AG08395 (cell line): ENCODE data around the gene C16orf95.
"Not testable (repeated sequence)": the region's sequence is repeated elsewhere in the genome, so short reads cannot be mapped to it uniquely, and the experiment has no call there.

ENCODE experiments used
- DNase-seq: peaks from one replicate; pipeline ENCODE4 v3.0.0; 2012; ENCODE audit warnings: mixed read lengths, low spot score

The C16orf95 gene

DNA sequence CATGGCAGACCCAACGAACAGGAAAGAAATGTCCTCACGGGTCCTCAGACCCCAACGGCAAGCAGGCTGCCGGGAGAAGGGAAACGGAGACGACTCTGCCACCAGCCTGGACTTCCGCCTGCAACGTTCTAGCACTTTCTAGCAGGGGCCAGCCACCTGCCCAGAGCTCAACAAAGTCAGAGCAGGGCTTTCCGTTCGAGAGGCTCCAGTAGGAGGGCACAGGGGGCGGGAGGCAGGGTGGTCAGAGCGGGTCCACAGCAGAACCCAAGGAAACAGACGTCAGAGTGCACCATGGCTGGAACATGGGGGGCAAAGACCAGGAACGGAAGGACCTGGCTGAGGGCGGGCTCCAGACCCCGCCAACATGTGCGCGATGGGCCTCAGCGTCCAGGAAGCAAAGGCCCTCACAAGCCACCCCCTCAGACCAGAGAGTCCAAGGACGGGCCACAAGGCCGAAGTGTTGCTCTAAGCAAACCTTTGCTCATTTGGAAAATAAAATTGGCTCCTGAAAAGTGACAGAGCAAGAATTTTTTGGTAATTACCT lies 29.4 kb upstream of the C16orf95 start:
- DNase-seq: no peak

DNA sequence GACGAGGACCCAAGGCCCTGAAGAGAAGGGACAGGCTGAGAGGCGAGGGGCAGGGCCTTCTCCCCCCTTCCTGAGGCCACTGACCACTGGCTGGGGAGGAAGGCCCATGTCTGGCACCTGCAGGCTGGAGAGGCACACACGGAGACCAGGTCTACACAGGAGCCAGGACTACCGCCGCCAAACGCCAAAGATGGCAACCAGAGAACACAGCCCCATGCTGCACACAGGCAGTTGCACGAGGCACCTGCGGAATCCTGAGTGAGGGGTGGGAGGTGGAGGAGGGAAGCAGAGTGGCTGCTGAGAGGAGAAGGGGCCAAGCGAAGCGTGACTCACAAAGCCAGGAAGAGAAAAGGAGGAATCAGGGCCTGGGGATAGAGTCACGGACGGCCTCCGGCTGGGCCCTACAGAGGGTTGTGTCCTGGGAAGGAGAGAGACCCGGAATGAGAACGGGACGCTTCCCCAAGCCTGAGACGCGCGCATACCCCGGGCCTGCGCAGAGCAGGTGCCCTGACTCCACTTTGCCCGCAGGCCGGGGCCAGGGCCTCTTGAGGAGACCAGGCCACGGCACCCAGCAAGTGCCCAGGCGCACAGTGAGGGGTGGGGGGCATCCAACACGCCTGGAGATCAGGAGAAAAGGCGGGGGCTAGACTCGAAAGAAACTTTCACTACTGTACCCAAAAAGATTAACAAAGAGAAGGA lies 28.7 kb upstream of the C16orf95 start:
- no peak for DNase-seq

DNA sequence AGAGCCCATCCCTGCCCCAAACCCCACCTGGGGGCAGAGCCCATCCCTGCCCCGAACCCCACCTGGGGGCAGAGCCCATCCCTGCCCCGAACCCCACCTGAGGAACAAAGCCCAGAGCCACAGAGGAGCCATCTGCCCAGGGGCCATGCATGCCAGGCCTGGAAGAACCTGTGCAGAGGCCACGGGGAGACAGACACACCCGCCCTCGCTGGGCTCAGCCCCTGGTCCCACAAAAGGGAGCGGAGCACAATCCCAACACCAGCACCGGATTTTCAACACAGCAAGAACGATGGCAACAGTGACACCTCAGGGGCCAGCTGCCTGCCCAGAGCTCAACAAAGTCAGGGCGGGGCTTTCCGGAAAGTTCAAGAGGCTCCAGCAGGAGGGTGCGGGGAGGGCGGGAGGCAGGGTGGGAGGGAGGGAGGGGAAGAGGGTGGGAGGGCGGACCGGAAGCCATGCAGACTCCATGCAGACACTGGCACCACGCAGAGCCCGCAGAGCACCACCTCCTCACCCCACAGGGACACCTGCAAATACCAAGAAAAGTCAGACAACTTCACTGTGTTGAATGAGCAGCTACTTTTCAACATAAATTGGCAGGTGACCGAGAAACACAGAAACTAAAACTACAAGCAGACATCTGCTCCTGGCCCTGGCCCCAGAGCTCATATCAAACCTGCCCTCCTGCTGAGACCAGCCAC lies 27.9 kb upstream of the C16orf95 start:
- no peak for DNase-seq

DNA sequence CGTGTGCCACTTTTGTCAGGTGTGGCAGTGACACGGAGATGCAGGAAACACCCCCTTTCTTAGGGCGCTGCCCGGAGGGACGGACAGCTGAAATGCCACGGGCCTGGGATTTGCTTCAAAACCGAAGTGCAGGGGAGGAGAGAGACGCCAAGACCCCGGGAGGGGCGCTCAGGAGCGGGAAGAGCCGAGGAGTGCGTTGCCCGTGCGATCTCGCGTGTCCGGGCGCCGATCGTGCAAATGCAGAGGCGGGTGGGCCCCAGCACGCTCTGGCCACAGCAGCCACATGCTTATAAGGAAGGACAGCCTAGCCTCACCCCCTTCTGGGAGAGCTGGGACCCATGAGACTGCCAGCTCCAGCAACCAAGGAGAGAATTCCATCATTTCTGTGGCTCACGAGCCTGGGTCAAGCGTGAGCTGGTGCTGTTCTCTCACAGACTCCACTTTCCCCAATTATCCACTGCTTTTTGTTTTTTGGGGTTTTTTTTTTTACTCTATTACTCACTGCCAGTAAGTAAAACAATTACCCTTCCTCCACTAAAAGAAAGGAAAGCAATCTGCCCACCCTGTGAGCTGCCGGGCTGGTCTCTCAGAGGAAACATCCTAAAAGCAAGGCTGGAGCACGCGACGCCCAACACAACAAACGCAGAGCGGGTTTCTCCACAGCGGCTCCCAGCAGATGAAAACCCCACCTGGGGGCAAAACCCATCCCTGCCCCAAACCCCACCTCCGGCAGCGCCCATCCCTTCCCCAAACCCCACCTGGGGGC lies 27.2 kb upstream of the C16orf95 start:
- no peak for DNase-seq

DNA sequence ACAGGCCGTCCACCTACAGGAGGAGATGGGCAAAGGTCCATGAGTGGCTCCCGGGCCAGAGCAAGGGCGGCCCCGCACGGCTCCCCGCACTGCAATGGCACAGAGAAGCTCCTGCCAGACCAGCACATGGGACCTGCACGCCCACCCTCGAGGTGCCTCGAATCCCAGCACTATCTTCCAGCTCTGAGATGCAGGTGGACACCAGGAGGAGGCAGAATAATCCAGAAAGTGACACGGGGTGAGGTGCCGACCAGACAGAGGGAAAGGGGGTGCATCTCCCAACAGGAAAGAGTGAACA lies 26.5 kb upstream of the C16orf95 start:
- DNase-seq: no peak

DNA sequence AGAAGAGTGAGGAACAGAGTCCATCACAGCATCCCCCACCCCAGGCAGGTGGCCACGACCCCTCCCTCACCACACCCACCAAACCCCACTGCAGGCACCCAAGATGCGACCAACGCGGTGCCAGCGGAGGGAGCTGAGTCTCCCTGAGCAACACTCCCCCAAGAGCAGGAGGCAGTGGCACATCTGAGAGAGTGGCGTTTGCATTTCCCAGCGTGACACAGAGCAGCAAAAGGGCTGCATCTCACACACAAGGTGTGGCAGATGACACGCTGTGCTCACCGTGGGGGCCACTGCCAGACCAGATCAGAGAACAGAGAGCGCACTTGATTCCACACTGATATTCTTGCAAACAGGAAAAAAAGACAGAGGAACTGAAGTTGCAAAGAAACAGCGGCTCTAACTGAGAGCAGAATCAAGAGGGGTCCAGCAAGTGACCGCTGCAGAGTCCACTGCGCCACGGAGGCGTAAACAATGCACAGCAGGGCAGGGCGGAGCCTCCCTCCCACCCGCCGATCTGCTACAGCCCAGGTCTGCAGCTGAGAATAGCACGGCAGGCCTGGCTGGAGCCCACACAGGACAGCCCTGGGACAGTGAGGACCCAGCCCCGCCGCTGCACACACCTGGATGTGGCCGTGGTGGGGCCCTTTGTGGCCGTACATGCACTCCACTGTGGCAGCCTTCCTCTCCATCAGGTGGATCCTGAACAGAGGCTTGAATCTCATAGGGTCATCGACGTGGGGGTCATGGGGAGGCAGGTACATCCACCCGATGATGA lies 26.0 kb upstream of the C16orf95 start:
- DNase-seq: no peak

DNA sequence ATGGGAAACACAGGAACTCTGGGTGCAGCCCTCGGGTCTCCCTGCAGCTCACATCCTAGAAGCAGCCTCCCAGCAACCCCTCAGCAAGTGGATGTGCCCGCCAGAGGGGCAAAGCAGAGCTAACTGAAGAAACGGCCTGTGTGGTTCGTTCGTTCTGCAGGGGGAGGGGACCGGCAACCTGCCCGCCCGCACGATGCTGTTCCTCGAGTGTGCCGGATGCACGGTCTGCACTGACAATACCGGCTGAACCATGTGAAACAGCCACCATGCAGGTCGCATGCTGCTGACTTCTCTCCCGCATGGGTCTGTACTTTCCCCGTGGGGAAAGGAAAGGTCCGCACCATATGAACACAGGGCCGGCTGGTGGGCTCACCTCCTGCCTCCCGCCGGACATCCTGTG lies 25.3 kb upstream of the C16orf95 start:
- no peak for DNase-seq

DNA sequence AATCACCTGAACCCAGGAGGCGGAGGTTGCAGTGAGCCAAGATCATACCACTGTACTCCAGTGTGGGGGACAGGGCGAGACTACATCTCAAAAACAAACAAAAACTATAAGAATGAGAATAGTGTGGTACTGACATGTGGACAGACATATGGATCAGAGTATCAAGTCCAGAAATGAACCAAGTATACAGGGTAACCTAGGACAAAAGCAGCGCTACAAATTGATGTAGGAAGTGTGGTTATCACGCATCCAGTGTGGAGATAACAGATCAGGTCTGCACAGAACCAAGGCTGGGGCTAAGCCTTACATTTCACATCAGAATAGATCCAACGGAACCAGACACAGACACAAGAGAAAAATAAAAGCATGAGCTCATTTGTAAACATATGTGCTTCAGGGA lies 23.0 kb upstream of the C16orf95 start:
- DNase-seq: no peak

DNA sequence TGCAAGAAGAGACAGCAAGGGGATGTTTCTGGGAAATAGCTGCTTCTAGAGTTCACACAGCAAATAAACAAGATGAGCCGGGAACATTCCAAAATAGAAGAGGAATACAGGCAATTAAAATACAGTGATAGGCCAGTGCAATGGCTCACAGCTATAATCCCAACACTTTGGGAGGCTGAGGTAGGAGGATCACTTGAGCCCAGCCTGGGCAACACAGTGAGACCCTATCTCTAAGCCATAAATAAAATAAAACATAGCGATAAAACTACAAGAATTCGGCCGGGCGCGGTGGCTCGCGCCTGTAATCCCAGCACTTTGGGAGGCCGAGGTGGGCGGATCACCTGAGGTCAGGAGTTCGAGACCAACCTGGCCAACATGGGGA lies 22.5 kb upstream of the C16orf95 start:
- DNase-seq: not testable (repeated sequence)

DNA sequence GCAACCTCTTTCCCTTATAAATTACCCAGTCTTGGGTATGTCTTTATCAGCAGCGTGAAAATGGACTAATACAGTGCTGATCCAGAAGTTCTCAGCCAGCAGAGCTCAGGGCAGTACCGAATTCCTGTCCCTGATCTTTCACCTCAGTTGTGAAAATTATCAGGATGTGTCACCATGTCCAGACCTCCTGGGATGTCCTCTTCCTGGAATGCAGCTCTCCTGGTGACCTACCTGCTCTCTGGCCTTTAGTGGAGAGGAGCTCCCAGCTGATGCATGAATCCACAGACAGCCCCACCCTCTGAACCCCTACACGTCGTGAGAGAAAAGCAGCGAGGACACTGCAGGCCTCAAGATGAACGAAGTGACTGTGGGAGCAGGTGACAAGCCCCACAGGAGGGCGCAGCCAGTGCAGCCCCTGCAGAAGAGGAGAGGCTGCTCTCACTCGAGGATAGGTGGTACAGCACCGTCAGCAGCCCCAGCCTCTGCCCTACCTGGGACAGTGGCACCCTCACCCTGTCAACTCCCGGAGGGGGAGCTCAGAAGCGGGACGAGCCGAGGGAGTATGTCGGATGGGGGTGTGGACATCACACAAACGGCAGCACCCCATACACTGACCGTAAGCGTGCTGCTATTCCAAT lies 22.0 kb upstream of the C16orf95 start:
- DNase-seq: no peak

DNA sequence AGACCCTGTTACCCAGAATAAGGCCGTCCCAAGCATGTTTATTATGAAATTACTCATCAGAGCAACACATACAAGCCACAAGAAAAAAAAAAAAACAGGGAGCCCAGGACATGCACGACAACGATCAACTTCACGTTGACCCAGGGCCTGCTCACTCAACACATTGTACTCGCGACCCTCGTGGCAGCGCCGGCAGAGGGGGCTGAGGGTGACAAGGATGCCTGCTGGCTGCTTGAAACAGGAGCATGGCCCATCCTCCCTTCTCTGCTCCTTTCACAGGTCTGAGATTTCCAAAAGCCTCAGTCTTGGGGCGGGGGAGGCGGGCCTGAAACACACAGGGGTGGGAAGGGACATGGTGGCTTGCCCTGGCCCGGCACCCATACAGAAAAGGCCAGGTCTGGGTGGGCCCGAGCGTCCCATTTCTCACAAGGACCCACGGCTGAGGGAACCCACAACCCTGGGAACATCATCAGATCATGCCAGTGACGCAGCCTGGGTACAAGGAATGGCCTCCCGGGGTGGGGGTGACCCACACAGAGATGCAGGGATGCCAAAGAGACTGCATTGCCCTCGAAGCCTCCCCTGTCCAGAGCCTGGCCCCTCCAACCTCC lies 21.1 kb upstream of the C16orf95 start:
- DNase-seq: no peak

DNA sequence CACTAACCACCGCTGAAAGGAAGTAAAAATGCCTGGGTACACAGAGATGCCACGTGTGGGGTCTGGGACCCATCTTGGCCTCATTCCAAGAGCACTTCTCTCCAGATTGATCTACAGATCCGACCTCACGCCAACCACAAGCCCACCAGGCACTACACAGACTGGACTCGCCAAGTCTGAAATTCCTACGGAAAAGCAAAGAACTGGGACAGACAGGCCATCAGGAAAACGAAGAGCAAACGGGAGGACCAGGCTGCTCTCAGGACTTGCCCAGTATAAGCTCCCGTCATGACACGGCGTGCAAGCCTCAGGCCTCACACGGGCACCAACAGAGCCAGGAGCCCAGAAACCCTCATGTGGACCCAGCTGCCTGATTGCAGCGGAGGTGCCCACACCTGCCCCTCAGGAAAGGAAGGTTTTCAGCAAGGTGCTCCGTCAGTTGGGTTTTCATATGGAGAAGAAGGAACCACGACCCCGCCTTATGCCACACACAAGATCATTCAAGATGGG lies 20.1 kb upstream of the C16orf95 start:
- DNase-seq: no peak

DNA sequence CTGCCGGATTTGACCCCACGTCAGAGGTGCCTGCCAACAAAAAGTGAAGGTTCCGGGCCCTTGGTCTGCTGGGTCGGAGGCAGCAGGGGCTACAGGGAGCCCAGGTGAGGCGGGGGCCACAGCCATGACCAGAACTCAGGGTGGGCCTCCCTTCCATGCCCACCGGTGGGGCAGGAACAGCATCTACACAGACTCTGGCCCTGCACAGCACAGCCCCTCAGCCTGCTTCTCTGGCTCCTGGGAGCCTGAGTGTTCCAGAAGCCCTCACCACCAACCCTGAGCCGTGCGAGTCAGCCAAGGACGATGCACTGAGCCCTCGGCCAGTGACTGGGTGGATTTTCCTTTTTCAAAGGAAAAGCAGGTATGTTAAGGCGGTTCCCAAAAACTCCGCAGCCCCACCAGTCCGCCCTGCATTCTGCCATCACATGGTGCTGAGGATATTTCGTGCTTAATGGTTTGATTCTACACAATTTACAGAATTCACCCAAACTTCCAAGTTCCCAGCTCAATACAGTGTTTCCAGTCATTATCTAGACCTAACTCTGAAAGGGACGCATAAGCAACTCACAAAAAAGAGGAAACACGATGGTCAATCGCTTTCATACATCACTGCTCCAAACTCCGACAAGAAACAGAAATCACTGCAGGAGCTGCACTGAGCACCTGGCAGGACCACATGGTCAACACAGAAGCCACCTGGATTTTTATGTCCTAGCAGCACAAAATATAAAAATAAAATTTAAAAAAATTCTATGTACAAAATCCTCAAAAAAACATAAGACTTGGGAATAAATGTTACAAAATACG lies 19.4 kb upstream of the C16orf95 start:
- no peak for DNase-seq

DNA sequence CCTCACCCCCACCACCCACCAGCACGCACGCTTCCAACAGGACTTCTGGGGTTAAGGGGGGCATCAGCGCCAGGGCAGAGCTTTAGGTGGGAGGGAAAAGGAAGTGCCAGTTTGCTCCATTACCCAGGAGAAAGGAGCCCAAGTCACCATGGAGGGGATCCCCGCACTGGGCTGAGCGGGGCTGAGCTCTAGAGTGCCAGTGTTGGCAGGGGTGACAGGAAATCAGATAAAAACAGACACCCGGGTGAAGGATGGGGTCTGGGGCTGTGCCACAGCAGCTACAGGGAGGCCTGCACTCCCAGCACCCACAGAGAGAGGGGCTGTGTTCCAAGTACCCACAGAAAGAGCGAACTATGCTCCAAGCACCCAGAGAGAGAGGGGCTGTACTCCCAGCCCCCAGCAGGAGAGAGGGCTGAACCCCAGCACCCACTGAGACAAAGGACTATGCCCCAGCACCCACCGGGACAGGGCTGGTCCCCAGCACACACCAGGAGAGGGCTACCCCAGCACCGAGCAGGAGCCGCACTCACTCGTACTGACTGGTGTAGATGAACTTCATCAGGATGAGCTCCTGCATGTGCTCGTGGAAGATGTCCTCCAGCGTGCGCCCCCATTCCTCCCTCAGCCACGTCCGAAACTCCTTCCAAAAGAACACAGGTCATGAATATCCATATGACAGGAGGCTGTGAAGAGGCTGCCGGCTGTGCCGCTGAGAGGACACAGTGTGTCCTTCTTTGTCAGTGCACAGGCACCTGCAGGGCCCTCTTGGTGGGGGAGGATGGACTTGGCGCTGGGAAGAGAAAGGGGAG lies 18.6 kb upstream of the C16orf95 start:
- DNase-seq: no peak

DNA sequence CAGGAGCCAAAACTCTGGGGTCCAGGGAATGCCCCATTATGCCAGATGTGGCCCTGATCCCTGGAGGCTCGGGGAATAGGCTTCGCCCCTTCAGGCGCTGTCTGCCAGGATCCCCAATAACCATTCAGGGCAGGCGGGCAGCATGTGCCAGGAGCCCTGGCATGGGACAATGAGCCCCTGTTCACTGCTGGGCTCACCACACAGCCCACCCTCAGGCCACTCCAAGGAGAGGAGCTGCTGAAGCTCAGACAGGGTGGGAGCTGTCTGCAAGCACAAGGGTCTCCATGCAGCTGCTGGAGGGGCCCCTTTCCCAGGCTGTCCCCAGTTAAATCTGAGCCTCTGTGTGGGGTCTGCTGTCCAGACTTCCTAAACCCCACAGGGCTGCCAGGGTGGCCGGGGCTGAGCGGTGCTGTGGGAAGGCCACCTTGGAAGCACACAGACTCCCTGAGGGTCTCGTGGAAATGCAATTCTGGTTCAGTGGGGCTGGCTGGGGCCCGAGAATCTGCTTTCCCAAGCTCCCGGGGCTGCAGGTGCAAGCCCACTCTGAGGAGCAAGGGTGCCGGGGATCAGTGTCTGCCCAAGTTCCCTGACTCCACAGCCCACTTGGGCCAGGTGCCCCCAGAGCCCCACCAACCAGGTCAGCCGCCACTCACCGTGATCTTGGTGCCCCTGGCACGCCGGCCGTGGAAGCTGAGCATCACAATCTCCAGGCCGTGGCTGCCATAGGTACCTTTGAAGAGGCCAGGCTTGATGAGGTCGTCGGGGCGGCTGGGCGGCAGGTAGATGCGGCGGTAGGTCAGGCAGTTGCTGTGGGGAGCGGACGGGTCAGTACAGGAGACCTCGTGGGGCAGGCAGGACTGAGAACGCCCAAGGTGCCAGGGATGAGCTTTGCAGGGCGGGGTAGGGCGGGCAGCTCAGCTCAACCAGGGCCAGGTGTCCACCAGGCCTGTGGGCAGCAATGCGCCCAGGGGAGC lies 17.7 kb upstream of the C16orf95 start:
- no peak for DNase-seq

DNA sequence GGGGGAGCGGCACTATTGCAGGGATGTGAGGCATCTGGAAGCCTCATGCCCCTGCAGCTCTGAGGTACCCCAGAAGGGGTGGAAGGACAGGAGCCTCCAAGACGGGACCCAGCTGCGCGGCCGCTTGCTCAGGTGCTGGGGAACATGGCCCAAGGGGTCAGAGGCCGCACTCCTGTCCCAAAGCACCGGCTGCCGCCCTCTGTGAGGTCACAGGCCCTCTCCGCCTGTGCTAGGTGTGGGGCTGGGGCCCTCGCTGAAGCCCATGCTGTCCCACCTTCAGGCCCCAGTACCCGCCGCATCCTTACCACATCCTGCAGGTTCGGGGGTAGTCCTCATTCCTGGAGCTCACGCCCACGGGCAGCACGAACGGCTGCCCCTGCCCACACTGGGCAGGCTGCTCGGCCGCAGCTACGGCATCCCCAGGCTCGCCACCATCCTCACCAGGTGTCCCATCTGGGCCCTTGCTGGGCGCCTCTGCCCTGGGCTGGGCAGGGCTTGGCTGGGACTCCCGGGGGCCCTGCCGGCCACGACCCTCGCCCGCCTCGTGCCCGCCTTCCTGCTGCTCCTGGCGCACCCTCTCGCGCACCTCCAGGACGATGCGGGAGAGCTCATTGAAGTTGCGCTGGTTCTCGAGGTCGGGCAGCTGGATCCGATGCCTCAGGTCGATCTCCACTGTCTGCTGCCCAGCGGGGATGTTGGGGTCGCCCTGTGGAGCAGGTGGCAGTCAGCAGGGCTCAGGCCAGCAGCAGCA lies 16.6 kb upstream of the C16orf95 start:
- no peak for DNase-seq

DNA sequence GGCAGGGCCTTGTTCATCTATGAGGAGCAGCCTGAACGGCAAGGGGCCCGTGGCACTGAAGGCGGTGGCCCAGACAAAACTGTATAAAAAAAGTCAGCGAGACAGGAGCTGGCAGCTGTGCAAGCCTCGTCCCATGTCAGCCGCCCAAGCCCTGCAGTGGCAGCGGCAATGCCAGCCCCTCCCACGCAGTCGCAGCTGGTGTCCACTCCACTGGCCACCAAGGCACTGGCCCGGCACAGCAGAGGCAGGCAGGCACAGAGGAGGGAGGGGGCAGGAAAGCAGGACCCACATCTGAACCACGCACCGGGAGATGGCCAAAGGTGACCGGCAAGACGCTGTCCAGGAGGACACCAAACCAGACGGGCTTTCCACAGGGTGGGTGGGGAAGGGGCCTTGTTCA lies 15.9 kb upstream of the C16orf95 start:
- DNase-seq: no peak

DNA sequence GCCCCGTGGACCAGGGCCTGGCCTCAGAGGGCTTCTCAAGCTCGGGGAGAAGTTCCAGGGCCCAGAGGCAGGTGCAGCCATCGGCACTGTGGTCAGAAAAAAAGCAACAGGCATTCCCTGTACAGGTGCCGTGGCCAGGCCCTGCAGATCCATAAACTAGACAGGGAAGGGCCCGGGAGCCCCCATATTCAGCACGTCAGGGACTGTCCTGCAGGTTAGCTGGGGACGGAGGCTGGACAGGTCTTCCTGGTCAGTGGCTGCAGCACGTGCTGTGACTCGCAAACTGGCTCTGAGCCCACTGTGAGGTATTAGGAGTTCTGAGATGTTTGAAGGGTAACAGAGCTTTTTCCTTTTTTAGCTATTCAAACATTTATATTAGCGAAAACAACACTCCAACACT lies 15.0 kb upstream of the C16orf95 start:
- no peak for DNase-seq
